Ascending aorta (tissue), 2 donors: Measurements from ENCODE around the gene PLXNA4. TPM values are rescaled to one million over a fixed set of nuclear protein-coding genes. Genes with fewer than 3 reads are reported as not detected.
"Not testable (repeated sequence)": the region's sequence is repeated elsewhere in the genome, so short reads cannot be mapped to it uniquely, and the experiment has no call there.

Experiments
- DNase-seq, 2 donors: peaks; one replicate each; pipeline ENCODE4 v3.0.0-alpha.2; 2019; ENCODE audit warnings: low spot score in 2 of 2
- H3K27ac ChIP-seq, 2 donors: fragments of 200-600 bp; sonication (generic); one replicate each; pipeline ENCODE4 v1.5.1; 2016 to 2017; ENCODE audit warnings: mild to moderate bottlenecking in 1 of 2
- H3K27me3 ChIP-seq: fragments of 200-600 bp; sonication (generic); one replicate; pipeline ENCODE4 v1.5.1; 2017
- H3K36me3 ChIP-seq, 2 donors: fragments of 200-600 bp; sonication (generic); one replicate each; pipeline ENCODE4 v1.5.1; 2016
- H3K4me1 ChIP-seq, 2 donors: fragments of 200-600 bp; sonication (generic); one replicate each; pipeline ENCODE4 v1.5.1; 2016 to 2017; ENCODE audit warnings: mild to moderate bottlenecking in 1 of 2
- H3K4me3 ChIP-seq, 2 donors: fragments of 200-600 bp; sonication (generic); one replicate each; pipeline ENCODE4 v1.5.1; 2016 to 2017; ENCODE audit warnings: mild to moderate bottlenecking in 1 of 2
- H3K9me3 ChIP-seq, 2 donors: fragments of 200-600 bp; sonication (generic); one replicate each; pipeline ENCODE4 v1.5.1; 2016
- CTCF ChIP-seq, 3 experiments: fragments of 200-600 bp in 2 of 3; fragments of 450-650 bp in 1 of 3; sonication (generic) in 2 of 3; IDR thresholded peaks; one replicate each; pipeline ENCODE4 v1.5.1; 2016 to 2019; ENCODE audit warnings: antibody characterized with exemption in 3 of 3, mild to moderate bottlenecking in 1 of 3, moderate library complexity in 1 of 3
- intact Hi-C: fragments of 100-400 bp; cut with DNase I; formaldehyde crosslinking; loops from one replicate; pipeline ENCODE4 v1.15.1; 2023
- total RNA-seq: library from RNA; depleted of rRNA; stranded (reverse); fragments of >200 nt; gene quantifications from one replicate; pipeline ENCODE4 v1.1.0, GENCODE V29; 2016

The PLXNA4 gene
- total RNA-seq, 1 donor from 2014 or later, result 27.1 TPM

- intact Hi-C loops, result no loop called here
- H3K4me3 ChIP-seq, result no peak overlapping the region
- peaks cover 0 to 9% of the 10 kb centered on the region in 2 donors for H3K4me1 ChIP-seq
- DNase-seq, result peak in 1 of 2 donors; percentile 83
- peak overlapping the region; percentile 41 to 54 for H3K27ac ChIP-seq
- no peaks in the 10 kb centered on the region for H3K9me3 ChIP-seq
- no peaks in the 10 kb centered on the region for H3K36me3 ChIP-seq
- TF ChIP-seq CTCF (IDR thresholded peaks at IDR 0.05), result no peak
- no peaks in the 10 kb centered on the region for H3K27me3 ChIP-seq
These were observed 182.4 kb downstream of the PLXNA4 start for GRCh38 chr7:132393789-132394261.

DNA sequence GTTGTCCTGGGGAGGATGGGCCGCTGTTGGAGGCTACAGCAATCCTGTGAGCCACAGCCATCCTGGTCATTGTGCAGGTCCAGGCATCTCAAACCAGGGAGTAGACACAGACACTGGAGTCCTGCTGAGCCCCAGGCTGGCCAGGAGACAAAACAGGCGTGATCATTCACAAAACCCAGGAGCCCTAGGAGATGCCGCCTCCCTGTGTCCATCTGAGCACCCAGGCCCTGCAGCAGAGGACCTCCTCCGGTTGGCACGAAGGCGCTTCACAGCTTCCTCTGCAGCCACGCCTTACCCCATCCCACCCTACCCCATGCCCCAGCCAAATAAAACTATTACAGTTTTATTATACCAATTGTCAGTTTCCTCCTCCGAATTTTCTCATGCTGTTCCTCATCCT is 183.6 kb downstream of the PLXNA4 start:
- H3K27ac ChIP-seq, result no peak overlapping the region
- H3K4me3 ChIP-seq, result no peak overlapping the region
- no peaks in the 10 kb centered on the region for H3K36me3 ChIP-seq
- no peaks in the 10 kb centered on the region for H3K27me3 ChIP-seq
- no peaks in the 10 kb centered on the region for H3K9me3 ChIP-seq
- peaks cover 0 to 11% of the 10 kb centered on the region in 2 donors for H3K4me1 ChIP-seq
- intact Hi-C loops, result no loop called here
- no peak for DNase-seq
- no peak for TF ChIP-seq CTCF (IDR thresholded peaks at IDR 0.05)

GRCh38 chr7:132390705-132391104 is 185.6 kb downstream of the PLXNA4 start:
- peaks cover 0 to 20% of the 10 kb centered on the region in 2 donors for H3K4me1 ChIP-seq
- no peak overlapping the region for H3K4me3 ChIP-seq
- no peaks in the 10 kb centered on the region for H3K9me3 ChIP-seq
- no peaks in the 10 kb centered on the region for H3K27me3 ChIP-seq
- no peaks in the 10 kb centered on the region for H3K36me3 ChIP-seq
- intact Hi-C loops, result no loop called here
- H3K27ac ChIP-seq, result peak overlapping the region in 1 of 2 donors; percentile 20
- no peak for TF ChIP-seq CTCF (IDR thresholded peaks at IDR 0.05)
- no peak for DNase-seq

DNA sequence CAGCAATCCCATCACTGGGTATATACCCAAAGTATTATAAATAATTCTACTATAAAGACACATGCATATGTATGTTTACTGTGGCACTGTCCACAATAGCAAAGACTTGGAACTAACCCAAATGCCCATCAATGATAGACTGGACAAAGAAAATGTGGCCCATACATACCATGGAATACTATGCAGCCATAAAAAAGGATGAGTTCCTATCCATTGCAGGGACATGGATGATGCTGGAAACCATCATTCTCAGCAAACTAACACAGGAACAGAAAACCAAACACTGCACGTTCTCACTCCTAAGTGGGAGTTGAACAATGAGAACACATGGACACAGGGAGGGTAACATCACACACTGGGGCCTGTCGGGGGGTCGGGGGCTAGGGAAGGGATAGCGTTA is 186.2 kb downstream of the PLXNA4 start:
- H3K9me3 ChIP-seq, H3K36me3 ChIP-seq, H3K27me3 ChIP-seq, DNase-seq, intact Hi-C loops, H3K4me3 ChIP-seq, H3K27ac ChIP-seq: not testable (repeated sequence)
- peaks cover 0 to 21% of the 10 kb centered on the region in 2 donors for H3K4me1 ChIP-seq

GRCh38 chr7:132388688-132389087 is 187.6 kb downstream of the PLXNA4 start:
- peaks cover 0 to 14% of the 10 kb centered on the region in 2 donors for H3K4me1 ChIP-seq
- TF ChIP-seq CTCF (IDR thresholded peaks at IDR 0.05), result no peak

GRCh38 chr7:132387596-132387995 is 188.7 kb downstream of the PLXNA4 start:
- Histone ChIP-seq H3K36me3 (no peaks in the 10 kb centered on the region), H3K27ac (no peak overlapping the region), H3K27me3 (no peaks in the 10 kb centered on the region), H3K4me3 (no peak overlapping the region), H3K9me3 (no peaks in the 10 kb centered on the region), H3K4me1 (peaks cover 0 to 14% of the 10 kb centered on the region in 2 donors)
- DNase-seq, result no peak
- no peak for TF ChIP-seq CTCF (IDR thresholded peaks at IDR 0.05)
- intact Hi-C loops, result loop anchor here (2.0 to 5.0 kb wide), 3 partner anchors 35 to 190 kb away; partner anchors contain the start of gene PLXNA4

More at GRCh38 chr7:132388688-132389087, 187.6 kb downstream of the PLXNA4 start:
- H3K9me3 ChIP-seq, result no peaks in the 10 kb centered on the region
- H3K27ac ChIP-seq, result peak overlapping the region in 1 of 2 donors; percentile 21
- H3K4me3 ChIP-seq, result no peak overlapping the region
- H3K36me3 ChIP-seq, result no peaks in the 10 kb centered on the region
- intact Hi-C loops, result loop anchor here (5.0 kb wide), 2 partner anchors 44 to 189 kb away; partner anchors contain the start of gene PLXNA4
- no peaks in the 10 kb centered on the region for H3K27me3 ChIP-seq
- DNase-seq, result no peak
